ENCODE data around the gene CREB3L1.

The CREB3L1 gene

DNA sequence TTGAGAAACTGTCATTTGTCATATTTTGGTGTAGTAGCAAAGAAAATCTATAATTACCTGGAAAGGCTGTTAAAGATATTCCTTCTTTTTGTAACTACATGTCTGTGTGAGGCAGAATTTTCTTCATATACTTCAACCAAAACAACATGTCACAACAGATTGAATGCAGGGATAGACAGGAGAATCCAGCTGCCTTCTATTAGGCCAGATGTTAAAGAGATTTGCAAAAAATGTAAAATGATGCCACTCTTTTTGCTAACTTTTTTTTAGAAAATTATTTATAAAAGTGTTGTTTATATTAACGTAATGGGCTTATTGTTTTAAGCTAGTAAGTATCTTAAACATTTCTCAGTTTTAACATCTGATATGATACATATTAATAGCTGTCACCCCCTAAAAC, 82.5 kb downstream of the CREB3L1 start (continued):
- TF ChIP-seq TOX (CRISPR knock-in tag; IDR thresholded peaks at IDR 0.05; ENCODE audit: borderline replicate concordance) (no peak), ESRRG (CRISPR knock-in tag; IDR thresholded peaks at IDR 0.05) (no peak), ZC3H10 (CRISPR knock-in tag; IDR thresholded peaks at IDR 0.05) (no peak), ZNF70 (CRISPR knock-in tag; IDR thresholded peaks at IDR 0.05) (no peak), GLIS3 (CRISPR knock-in tag; IDR thresholded peaks at IDR 0.05) (no peak), ZFP3 (CRISPR knock-in tag; IDR thresholded peaks at IDR 0.05) (no peak)
- TF ChIP-seq, protein P1, sequence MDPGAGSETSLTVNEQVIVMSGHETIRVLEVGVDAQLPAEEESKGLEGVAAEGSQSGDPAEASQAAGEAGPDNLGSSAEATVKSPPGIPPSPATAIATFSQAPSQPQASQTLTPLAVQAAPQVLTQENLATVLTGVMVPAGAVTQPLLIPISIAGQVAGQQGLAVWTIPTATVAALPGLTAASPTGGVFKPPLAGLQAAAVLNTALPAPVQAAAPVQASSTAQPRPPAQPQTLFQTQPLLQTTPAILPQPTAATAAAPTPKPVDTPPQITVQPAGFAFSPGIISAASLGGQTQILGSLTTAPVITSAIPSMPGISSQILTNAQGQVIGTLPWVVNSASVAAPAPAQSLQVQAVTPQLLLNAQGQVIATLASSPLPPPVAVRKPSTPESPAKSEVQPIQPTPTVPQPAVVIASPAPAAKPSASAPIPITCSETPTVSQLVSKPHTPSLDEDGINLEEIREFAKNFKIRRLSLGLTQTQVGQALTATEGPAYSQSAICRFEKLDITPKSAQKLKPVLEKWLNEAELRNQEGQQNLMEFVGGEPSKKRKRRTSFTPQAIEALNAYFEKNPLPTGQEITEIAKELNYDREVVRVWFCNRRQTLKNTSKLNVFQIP (CRISPR knock-in tag; IDR thresholded peaks at IDR 0.05; ENCODE audit: borderline replicate concordance, low read depth): no peak

- no peak for ATAC-seq
- TF ChIP-seq ARNTL (CRISPR knock-in tag; IDR thresholded peaks at IDR 0.05; ENCODE audit: borderline replicate concordance, low read depth): no peak
- no peak for TF ChIP-seq PPARA (CRISPR knock-in tag; IDR thresholded peaks at IDR 0.05; ENCODE audit: borderline replicate concordance)
- TF ChIP-seq ZNF70 (CRISPR knock-in tag; IDR thresholded peaks at IDR 0.05): no peak
- no peak for TF ChIP-seq TSHZ2 (CRISPR knock-in tag; IDR thresholded peaks at IDR 0.05)
- TF ChIP-seq, protein P2, sequence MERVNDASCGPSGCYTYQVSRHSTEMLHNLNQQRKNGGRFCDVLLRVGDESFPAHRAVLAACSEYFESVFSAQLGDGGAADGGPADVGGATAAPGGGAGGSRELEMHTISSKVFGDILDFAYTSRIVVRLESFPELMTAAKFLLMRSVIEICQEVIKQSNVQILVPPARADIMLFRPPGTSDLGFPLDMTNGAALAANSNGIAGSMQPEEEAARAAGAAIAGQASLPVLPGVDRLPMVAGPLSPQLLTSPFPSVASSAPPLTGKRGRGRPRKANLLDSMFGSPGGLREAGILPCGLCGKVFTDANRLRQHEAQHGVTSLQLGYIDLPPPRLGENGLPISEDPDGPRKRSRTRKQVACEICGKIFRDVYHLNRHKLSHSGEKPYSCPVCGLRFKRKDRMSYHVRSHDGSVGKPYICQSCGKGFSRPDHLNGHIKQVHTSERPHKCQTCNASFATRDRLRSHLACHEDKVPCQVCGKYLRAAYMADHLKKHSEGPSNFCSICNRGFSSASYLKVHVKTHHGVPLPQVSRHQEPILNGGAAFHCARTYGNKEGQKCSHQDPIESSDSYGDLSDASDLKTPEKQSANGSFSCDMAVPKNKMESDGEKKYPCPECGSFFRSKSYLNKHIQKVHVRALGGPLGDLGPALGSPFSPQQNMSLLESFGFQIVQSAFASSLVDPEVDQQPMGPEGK (CRISPR knock-in tag; IDR thresholded peaks at IDR 0.05; ENCODE audit: borderline replicate concordance): no peak
- TF ChIP-seq TCF4 (CRISPR knock-in tag; IDR thresholded peaks at IDR 0.05; ENCODE audit: borderline replicate concordance): no peak
- TF ChIP-seq BACH2 (CRISPR knock-in tag; IDR thresholded peaks at IDR 0.05; ENCODE audit: borderline replicate concordance): no peak
- TF ChIP-seq CSDC2 (CRISPR knock-in tag; IDR thresholded peaks at IDR 0.05): no peak
- no peak for TF ChIP-seq ISL1 (CRISPR knock-in tag; IDR thresholded peaks at IDR 0.05)
- no peak for TF ChIP-seq ZNF565 (CRISPR knock-in tag; conservative IDR thresholded peaks at IDR 0.05; ENCODE audit: low read depth)
- TF ChIP-seq OSR1 (CRISPR knock-in tag; IDR thresholded peaks at IDR 0.05): no peak
- TF ChIP-seq ZNF8 (CRISPR knock-in tag; IDR thresholded peaks at IDR 0.05): no peak
- TF ChIP-seq GLIS3 (CRISPR knock-in tag; IDR thresholded peaks at IDR 0.05): no peak
Measured at GRCh38 chr11:46360878-46361277, 83.4 kb downstream of the CREB3L1 start.

- TF ChIP-seq TCF4 (CRISPR knock-in tag; IDR thresholded peaks at IDR 0.05; ENCODE audit: borderline replicate concordance) (no peak), ZFP3 (CRISPR knock-in tag; IDR thresholded peaks at IDR 0.05) (0 out of 2 replicates have a peak, but pooled peaks have one; percentile 26), ISL1 (CRISPR knock-in tag; IDR thresholded peaks at IDR 0.05) (no peak), PPARA (CRISPR knock-in tag; IDR thresholded peaks at IDR 0.05; ENCODE audit: borderline replicate concordance) (no peak)
- TF ChIP-seq, protein P3, sequence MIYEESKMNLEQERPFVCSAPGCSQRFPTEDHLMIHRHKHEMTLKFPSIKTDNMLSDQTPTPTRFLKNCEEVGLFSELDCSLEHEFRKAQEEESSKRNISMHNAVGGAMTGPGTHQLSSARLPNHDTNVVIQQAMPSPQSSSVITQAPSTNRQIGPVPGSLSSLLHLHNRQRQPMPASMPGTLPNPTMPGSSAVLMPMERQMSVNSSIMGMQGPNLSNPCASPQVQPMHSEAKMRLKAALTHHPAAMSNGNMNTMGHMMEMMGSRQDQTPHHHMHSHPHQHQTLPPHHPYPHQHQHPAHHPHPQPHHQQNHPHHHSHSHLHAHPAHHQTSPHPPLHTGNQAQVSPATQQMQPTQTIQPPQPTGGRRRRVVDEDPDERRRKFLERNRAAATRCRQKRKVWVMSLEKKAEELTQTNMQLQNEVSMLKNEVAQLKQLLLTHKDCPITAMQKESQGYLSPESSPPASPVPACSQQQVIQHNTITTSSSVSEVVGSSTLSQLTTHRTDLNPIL (CRISPR knock-in tag; IDR thresholded peaks at IDR 0.05; ENCODE audit: low read depth): no peak
- peak; percentile 47 for ATAC-seq
Measured at GRCh38 chr11:46361283-46362155, 84.1 kb downstream of the CREB3L1 start.

All from SK-N-SH treated with all-trans-retinoic acid at 6 μM for 48 hours (cell line).